A172 (cell line): ENCODE data around the gene NUDT12. TPM values are rescaled to one million over a fixed set of nuclear protein-coding genes. Genes with fewer than 3 reads are reported as not detected.
A peak's percentile ranks its signal among the peaks of the same experiment; 100 is the strongest.

ENCODE experiments used
- DNase-seq: peaks from one replicate; pipeline ENCODE4 v3.0.0-alpha.2; 2015; ENCODE audit warnings: low spot score
- total RNA-seq: library from RNA; depleted of rRNA; stranded (reverse); fragments of >200 nt; shearing (Covaris generic); gene quantifications from 2 replicates; pipeline ENCODE4 v1.2.3, GENCODE V29; 2014

Gene NUDT12
- total RNA-seq, 1 experiment from 2014 or later: 27.8 TPM

GRCh38 chr5:103541114-103541513 lies 21.5 kb downstream of the NUDT12 start:
- no peak for DNase-seq

- DNase-seq: no peak
Observed at GRCh38 chr5:103539376-103540330, 22.9 kb downstream of the NUDT12 start.

GRCh38 chr5:103532086-103532734 lies 30.4 kb downstream of the NUDT12 start:
- no peak for DNase-seq

GRCh38 chr5:103526164-103526915 lies 36.2 kb downstream of the NUDT12 start:
- DNase-seq: no peak

- DNase-seq: no peak
Observed at GRCh38 chr5:103525361-103525760, 37.2 kb downstream of the NUDT12 start.

- peak; percentile 53 for DNase-seq
Observed at GRCh38 chr5:103523319-103523718, 39.3 kb downstream of the NUDT12 start.

GRCh38 chr5:103522586-103522985 lies 40.0 kb downstream of the NUDT12 start:
- DNase-seq: no peak

- peak; percentile 15 for DNase-seq
Observed at GRCh38 chr5:103519550-103519949, 43.0 kb downstream of the NUDT12 start.

- DNase-seq: no peak
Observed at GRCh38 chr5:103514371-103514770, 48.2 kb downstream of the NUDT12 start.

GRCh38 chr5:103513701-103514100 lies 48.9 kb downstream of the NUDT12 start:
- DNase-seq: no peak

- no peak for DNase-seq
Observed at GRCh38 chr5:103512500-103512899, 50.1 kb downstream of the NUDT12 start.

GRCh38 chr5:103511554-103511885 lies 51.1 kb downstream of the NUDT12 start:
- DNase-seq: peak; percentile 30

- DNase-seq: no peak
Observed at GRCh38 chr5:103510851-103511553, 51.6 kb downstream of the NUDT12 start.

- peak; percentile 19 for DNase-seq
Observed at GRCh38 chr5:103505581-103506305, 56.8 kb downstream of the NUDT12 start.

GRCh38 chr5:103503066-103503465 lies 59.5 kb downstream of the NUDT12 start:
- DNase-seq: no peak

- no peak for DNase-seq
Observed at GRCh38 chr5:103502662-103503061, 59.9 kb downstream of the NUDT12 start.
